GM19193 (cell line): ENCODE measurements around the gene CHPF2.

Source experiments
- POLR2A ChIP-seq: IDR thresholded peaks from 4 replicates; pipeline ENCODE4 v1.6.1; 2011; ENCODE audit not compliant: insufficient read depth, insufficient read length; ENCODE audit errors: extremely low read depth

CHPF2 gene

DNA sequence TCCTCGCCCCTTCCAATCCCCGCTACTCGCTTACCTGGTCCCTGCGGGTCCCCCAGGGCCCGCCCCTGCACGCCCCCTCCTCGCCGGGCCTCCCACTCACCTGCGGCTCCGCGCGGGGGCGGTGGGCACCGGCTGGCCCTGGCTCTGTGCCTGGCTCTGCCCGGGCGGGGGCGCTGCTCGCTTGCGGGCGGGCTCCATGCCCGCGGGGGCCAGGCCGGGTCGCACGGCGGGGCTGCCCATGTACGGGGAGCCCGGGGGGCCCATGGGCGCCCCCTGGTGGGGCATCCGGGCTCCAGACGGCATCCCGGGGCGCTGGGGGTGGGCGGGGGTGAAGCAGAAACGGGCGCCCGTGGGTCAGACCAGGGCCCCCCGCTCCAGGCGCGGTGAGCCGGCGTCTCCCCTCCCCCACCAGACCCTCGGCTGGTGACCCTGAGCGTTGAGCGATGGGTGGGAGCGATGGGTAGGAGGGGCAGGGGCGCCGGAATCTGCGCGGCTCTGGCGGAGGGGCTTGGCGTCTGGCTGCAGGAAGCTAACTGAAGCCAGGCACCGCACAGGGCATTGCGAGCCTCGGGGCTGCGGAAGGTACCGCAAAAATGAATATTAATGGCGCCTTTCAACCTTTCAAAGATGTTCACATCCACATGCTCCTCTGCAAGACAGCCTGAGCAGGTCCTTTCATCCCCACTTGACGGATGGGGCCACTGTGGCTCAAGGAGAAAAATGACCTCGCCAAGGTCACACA lies 13.2 kb downstream of the CHPF2 start:
- no peak for TF ChIP-seq POLR2A

GRCh38 chr7:151246102-151246850 lies 14.0 kb downstream of the CHPF2 start:
- TF ChIP-seq POLR2A = no peak

DNA sequence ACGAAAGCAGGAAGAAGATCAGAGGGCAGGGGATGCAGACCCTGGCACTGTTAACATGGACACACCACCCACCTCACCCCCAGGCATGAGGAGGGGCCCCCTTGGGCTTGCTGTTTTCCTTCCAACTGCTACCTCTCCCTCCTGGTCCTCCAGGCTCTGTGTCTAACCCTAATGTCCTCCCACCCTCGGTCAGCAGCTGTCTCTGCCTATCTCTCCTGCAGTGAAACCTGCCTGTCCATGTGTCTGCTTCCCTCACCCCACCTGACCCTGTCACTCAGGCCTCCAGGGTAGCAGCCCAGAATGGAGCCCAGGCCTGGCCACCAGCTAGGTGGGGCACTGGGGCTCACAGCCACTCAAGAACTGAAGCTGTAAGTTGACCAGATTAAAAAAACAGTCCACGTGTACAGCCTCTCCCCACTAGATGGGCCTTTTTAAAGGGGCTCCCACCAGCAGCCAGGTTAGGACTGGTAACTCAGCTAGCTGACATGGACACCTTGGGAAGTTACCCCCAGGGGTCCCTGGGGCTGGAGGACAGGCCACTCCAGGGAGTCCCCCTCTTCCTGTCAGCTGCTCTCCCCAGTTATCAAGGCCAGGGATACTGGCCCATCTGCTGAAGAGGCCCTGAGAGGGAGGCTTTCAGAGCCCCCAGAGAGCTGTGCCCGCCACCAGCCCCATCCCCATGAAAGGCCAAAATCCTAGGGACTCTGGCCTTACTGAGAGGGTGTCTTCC lies 14.7 kb downstream of the CHPF2 start:
- no peak for TF ChIP-seq POLR2A

- no peak for TF ChIP-seq POLR2A
These were observed 15.5 kb downstream of the CHPF2 start for GRCh38 chr7:151247611-151248345.

DNA sequence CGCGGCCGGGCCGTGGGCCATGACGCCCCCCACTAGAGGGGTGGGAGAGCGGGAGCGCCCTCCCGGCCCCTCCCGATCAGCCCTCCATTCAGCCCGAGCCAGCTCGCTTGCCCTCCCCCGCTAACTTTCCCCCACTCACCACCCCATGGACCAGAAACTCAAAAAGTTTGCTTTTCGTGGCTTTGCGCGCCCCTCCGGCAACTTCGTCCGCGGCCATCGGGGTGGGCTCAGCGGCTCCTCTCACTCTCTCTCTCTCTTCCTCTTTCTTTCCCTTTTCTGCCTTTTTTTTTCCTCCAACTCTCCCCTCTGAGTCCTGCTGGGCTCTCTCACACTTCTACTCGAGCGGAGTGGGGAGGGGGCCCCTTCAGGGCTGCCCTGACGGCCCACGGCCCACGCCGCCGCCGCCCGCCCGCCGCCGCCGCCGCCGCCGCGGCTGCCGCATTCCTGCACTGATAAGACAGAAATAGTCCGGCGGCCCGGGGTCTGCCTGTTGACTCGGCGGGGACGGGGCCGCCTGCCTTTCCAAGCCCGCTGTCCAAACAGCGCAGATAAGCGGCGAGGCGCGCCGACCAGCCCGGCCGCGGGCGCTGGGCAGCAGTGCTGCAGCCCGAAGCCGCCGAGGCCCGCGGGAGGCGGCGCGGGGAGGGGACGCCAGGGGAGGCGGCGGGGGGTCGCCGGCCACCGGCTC lies 16.2 kb downstream of the CHPF2 start, which contains the start of gene SMARCD3:
TSS of gene SMARCD3 (minus strand) at position 349 of the 688 bp plus-strand sequence. CDS start at position 217, 132 bp downstream.
- TF ChIP-seq POLR2A = no peak

DNA sequence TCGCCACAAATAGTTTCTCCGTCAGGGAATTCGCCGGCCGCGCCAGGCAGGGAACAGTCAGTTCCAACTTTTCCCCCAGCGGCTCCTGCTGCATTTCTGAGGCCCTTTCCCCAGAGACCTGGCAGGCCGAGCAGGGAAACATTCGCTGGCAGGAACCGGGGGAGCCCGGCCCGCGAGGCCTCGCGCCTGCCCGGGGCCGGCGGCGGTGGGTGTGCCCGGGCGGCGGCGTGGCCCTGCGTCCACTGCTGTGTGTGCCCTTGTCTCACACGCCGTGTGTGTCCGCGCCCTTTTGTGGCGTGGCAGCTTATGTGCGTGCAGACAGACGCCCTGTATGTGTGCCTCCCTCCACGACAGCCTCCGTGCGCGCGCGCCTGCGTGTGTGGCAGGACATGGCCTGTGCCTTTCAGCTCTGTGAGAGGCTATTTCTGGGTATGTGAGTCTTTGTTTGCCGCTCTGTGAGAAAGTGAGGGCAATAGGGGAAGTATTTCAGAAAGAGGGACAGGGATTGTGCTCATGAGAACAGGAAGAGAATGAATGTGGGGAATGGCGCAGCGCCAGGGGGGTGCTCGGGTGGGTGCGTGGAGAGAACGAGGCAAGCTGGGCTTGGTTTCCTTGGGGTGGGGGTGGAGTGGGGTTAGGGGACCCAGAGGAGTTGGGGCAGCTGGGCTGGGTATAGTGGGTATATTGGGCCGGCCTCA lies 16.9 kb downstream of the CHPF2 start:
- no peak for TF ChIP-seq POLR2A

GRCh38 chr7:151249732-151250072 lies 17.4 kb downstream of the CHPF2 start:
- no peak for TF ChIP-seq POLR2A

GRCh38 chr7:151250181-151251132 lies 18.2 kb downstream of the CHPF2 start:
- no peak for TF ChIP-seq POLR2A

- TF ChIP-seq POLR2A = no peak
These were observed 19.0 kb downstream of the CHPF2 start for GRCh38 chr7:151251328-151251688.

- no peak for TF ChIP-seq POLR2A
These were observed 19.6 kb downstream of the CHPF2 start for GRCh38 chr7:151251689-151252560.

GRCh38 chr7:151252561-151252835 lies 20.2 kb downstream of the CHPF2 start:
- TF ChIP-seq POLR2A = no peak

GRCh38 chr7:151252961-151253711 lies 20.9 kb downstream of the CHPF2 start:
- no peak for TF ChIP-seq POLR2A

DNA sequence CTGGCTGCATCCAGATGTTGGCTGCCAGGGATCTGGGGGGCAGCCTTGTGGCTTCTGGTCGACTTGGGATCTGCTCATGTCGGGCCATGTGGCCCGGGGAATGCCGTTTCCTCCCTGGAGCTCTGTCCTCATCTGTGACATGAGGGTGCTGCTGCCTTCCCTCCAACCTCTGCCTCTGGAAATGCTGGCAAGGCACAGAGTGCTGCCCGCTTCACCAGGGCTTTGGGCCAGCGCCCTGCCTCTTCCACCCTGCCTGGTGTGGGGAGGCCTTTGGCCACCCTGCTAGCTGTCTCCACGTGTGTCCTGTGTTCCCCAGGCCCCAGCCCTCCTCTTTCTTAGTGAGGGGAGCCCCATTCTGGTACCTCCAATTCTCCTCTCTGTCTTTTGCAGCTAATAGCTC lies 22.0 kb downstream of the CHPF2 start:
- no peak for TF ChIP-seq POLR2A
